NCI-H2196 treated with DMSO at 0.1 percent for 48 hours (cell line): Measurements from ENCODE around the gene B4GALT5.
A peak's percentile ranks its signal among the peaks of the same experiment; 100 is the strongest.

Source experiments
- DNase-seq: peaks from one replicate; lab custom pipeline; 2025; ENCODE audit not compliant: unreplicated experiment; lab: John Stamatoyannopoulos, UW

B4GALT5 gene

GRCh38 chr20:49610691-49611538 lies 102.8 kb downstream of the B4GALT5 start:
- DNase-seq = peak; percentile 58

GRCh38 chr20:49608752-49609670 lies 104.7 kb downstream of the B4GALT5 start:
- DNase-seq = peak; percentile 65

DNA sequence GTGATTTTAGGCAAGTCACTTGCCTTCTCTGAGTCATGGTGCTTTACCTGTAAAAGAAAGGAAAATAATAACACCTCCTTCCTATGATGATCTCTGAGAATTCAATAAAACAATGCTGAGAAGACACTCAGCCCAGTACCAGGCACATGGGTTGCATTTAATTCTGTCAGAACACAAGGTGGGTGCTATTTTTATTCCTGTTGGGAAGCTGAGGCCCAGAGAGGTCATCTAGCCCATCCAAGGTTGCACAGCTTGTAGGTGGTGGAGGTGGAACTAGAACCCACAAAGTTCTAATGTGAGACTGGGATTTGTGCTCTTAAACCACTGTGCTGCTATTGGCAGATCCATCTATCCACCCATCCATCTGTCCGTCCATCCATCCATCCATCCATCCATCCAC lies 106.1 kb downstream of the B4GALT5 start:
- no peak for DNase-seq

GRCh38 chr20:49603209-49603627 lies 110.5 kb downstream of the B4GALT5 start:
- no peak for DNase-seq

DNA sequence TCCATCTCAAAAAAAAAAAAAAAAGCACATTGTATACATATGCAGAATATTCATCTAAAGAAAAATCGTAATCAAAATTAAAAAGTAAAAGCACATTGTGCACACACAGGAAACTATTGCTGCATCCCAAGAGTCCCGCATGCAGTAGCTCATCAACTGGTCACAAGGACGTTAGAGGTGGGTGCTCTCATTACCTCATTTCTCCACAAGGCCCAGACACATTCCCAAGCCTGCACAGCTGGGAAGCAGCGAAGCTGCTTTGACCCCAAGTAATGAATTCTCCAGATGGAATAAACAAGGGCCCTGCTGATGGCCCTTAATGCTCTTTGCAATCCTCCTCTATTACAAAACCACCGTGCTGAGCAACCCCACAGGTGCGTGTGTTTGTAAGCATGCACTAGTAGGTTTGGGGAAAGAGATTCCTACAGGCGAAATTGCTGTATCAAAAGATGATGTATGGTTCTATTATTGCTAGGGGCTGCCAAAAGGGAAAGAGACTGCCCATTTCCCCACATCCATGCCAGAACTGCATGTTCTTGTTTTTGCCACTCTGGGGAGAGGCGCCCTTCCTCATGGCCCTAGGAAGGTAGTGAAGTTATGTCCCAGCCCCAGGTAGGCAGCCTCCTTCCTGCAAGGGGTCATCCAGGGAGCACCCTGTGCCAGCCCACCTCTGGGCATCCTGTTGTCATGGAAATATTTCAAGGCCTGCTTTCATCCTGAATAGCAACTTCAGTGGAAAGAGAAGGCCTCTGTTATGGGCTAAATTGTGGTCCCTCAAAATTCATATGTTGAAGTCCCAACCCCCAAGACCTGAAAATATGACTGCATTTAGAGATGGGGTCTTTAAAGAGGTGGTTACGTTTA lies 111.1 kb downstream of the B4GALT5 start:
- DNase-seq = no peak

DNA sequence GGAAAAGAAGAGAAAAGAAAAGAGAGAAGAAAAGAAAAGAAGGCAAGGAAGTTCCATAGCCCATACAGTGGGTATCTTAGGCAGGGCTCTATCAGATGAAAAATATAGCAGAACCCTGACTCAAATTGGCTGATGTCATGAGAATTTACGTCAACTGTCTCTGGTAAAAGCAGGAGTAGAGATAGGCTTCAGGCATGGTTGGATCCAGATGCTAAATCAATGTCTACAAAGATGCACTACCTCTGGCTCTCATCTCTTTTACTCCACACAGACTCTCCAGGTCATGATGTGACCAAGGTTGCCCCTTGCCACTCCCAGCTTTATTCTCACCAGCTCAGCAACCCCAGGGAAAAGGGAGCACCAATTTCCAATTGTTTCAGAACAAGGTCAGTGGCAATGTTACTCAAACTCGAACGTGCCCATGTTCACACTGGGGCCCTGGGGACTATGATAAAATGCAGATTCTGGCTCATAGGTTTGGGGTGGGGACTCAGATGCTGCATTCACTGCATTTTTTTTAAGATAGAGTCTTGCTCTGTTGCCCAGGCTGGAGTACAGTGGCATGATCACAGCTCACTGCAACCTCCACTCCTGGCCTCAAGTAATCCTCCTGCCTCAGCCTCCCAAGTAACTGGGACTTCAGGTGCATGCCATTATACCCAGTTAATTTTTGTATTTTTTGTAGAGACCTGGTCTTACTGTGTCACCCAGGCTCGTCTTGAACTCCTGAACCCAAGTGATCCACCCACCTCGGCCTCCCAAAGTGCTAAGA lies 112.3 kb downstream of the B4GALT5 start:
- no peak for DNase-seq

GRCh38 chr20:49599746-49600113 lies 113.9 kb downstream of the B4GALT5 start:
- no peak for DNase-seq

GRCh38 chr20:49597825-49598395 lies 115.8 kb downstream of the B4GALT5 start:
- DNase-seq = no peak

- DNase-seq = no peak
Observed at GRCh38 chr20:49595811-49596561, 117.7 kb downstream of the B4GALT5 start.

DNA sequence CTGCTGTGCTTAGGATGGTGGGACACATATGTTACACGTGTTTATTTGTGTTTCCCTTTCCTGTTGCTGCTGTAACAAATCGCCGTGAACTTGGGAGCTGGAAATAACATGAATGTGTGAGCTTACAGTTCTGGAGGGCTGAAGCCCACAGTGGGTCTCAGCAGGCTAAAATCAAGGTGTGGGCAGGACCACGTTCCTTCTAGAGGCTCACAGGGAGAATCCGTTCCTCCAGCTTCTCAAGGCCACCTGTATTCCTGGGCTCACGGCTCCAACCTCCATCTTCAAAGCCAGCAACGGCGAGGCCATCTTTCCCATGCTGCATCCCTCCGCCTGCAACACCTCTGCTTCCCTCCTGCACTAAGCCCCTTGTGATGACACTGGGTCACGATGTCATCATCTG lies 118.3 kb downstream of the B4GALT5 start:
- no peak for DNase-seq

DNA sequence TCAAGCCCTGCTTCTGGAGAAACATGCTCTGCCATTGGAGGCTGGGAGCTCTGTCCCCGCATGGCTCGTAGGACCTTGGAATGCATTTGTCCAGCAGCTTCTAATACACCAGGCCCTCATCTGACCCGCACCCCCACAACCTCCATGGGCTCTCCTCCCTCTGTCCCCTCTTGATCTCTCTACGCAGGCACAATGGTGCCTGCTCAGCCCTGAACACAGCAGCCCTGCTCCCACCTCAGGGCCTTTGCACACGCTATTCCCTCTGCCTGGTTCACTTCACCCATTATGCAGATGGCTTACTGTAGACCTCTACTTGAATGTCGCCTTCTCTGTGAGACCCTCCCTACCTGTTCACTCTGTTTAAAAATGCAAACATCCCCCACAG lies 118.8 kb downstream of the B4GALT5 start:
- no peak for DNase-seq

GRCh38 chr20:49594143-49594930 lies 119.3 kb downstream of the B4GALT5 start:
- peak; percentile 24 for DNase-seq

- no peak for DNase-seq
Observed at GRCh38 chr20:49593466-49594142, 120.1 kb downstream of the B4GALT5 start.

DNA sequence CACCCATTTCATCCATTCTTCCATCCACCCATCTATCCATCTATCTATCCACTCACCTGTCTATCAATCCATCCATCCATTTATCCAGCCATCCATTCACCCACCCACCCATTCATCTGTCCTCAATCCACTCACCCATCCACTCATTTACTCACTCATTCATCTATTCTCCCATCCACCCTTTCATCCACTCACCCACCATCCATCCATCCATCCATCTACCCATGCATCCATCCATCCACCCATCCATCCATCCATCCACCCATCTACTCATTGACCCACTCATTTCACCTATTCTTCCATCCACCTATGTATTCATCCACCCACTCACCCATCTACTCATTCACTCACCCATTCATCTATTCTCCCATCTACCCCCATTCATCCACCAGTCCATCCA lies 121.6 kb downstream of the B4GALT5 start:
- DNase-seq = no peak

- no peak for DNase-seq
Observed at GRCh38 chr20:49591217-49591865, 122.3 kb downstream of the B4GALT5 start.

- DNase-seq = no peak
Observed at GRCh38 chr20:49590163-49591017, 123.3 kb downstream of the B4GALT5 start.
